GM21619 (cell line): ENCODE results near the gene NOS3.

Experiments used
- ATAC-seq: cut with Tn5 transposase; IDR thresholded peaks from one replicate; pipeline ENCODE4 v1.9.1; 2021; ENCODE audit not compliant: unreplicated experiment

The NOS3 gene

DNA sequence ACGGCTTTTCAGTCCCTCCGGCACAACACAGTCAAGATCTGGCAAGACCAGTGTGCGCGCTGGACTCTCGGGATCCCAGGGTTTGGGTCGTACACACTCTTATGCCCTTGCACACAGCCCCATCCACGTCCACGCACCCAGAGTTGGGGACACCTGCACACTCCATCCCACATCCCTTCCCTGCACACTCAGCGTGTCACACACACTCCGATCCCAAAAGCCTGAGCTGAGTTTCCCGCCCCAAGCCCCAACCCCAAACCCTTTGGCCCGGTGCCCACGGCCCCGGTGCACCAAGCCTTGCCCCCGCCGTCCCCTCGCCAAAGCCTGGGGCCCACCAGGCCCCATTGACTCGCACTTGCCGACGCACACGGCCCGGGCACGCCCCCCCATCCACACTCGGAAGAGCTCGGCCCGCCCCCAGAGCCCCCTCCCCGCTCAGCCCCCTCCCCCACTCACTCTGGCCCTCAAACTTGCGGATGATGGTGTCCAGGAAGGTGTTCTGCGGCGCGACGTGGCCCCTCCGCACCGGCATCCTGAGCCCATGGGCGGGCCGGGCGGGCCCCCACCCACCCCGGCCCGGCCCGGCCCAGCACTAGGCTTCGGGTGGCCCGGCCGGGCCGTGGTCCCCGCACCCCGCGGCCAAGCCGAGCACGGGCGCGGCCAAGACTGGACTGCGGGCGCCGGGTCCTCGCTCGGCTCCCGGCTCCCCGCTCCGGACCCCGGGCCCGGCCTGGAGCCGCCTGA is 13.3 kb upstream of the NOS3 start:
- ATAC-seq: no peak

DNA sequence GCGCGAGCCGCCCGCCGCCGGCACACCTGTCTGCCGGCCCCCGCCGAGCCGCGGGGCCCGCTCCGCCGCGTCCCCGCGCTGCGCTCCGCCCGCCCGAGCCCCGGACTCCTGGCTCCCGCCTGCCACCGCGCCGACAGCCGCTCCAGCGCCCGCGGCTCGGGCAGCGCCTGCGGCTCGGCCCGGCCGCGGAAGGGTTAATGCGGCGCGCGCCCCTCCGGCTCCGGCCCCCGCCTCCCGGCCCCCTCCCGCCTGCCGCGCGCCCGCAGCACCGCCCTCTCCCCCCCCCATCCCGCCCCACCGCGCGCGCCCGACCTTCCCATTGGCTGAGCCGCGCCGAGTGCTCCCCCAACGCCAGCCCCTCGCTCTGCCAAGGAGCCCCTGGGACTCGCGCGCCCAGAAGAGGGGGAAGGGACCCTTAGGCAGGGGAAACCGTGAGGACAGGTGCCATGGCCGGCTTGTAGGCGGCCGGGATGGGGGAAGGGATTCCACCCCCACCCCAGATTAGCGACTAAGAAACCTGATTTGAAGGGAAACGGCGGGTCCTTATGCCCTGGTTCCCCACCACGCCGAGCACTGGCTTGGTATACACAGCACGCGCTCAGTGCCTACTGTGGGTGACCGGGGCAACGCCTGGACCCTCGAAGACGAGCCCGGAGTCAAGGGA is 12.6 kb upstream of the NOS3 start, which contains the start of gene KCNH2:
TSS of gene KCNH2 (minus strand) at position 196 of the 664 bp plus-strand sequence. CDS start 408 bp downstream, outside the sequence.
- ATAC-seq: no peak

DNA sequence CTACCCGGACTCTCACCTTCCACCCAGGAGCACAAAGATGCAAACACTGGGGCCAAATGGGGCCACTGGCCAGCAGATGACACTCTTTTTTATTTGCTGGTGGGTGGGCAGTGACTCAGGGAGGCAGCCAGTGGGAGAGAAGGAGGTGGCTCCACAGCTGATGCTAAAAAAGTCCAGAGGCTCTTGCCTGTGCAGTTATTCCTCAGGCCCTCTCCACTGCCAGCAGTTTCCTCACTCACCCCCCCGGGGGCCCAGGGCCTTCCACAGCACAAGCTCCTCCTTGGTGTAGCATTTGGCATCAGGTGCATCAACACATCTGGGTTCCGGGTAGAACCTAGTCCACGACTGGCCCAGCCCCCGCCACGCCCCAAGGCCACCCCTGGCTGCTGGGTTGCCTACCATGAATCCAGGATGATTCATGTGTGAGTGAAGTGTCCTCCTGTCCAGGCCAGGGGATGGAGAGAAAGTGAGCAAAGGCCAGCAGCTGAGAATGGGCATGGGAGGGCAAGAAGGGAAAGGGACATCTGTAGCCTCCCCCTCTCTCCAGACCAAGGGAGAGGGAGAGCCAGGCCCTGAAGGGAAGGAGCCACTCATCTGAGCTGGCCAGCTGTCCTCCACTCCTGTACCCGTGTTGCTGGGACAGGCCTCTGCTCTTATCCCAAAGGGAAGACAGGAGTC is 11.0 kb upstream of the NOS3 start:
- ATAC-seq: no peak

- no peak for ATAC-seq
Observed at GRCh38 chr7:150980663-150981062, 10.2 kb upstream of the NOS3 start.

GRCh38 chr7:150981644-150982043 is 9.2 kb upstream of the NOS3 start:
- ATAC-seq: no peak

DNA sequence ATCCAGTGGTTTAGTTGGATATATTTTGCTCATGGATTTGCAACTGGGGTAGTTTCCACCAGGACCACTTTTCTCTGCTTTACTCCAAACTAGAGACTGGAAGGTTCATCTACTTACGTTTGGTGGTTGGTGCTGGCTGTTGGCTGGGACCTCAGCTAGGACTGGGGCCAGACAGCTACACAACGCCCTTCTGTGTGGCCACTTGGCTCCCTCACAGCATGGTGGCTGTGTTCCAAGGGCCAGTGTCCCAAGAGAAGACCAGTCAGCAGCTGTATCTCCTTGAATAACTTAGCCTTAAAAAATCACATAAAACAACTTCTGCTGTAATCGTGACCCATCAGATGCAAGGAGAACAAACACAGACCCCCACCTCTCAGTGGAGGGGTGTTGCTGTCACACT is 8.5 kb upstream of the NOS3 start:
- ATAC-seq: no peak

- ATAC-seq: no peak
Observed at GRCh38 chr7:150983893-150984368, 6.9 kb upstream of the NOS3 start.

- no peak for ATAC-seq
Observed at GRCh38 chr7:150986099-150986512, 4.7 kb upstream of the NOS3 start.

DNA sequence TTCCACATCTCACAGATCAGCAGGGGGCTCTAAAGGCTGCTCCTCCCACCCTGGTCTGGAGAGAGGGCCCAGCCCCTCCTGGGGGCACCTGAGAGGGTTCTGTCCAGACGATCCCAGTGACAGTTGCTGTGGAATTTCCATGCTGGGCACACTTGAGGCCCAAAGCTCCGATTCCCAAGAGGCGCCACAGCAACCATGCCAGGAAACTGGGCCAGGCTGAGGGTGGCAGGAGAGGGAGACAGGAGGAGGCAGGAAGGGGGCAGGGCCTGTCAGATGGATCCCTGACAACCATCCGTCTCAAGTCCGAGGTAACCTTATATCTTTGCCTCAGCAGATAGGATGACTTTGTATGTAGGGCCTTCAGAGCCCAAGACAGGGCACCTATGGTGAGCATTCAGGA is 4.3 kb upstream of the NOS3 start:
- ATAC-seq: no peak

DNA sequence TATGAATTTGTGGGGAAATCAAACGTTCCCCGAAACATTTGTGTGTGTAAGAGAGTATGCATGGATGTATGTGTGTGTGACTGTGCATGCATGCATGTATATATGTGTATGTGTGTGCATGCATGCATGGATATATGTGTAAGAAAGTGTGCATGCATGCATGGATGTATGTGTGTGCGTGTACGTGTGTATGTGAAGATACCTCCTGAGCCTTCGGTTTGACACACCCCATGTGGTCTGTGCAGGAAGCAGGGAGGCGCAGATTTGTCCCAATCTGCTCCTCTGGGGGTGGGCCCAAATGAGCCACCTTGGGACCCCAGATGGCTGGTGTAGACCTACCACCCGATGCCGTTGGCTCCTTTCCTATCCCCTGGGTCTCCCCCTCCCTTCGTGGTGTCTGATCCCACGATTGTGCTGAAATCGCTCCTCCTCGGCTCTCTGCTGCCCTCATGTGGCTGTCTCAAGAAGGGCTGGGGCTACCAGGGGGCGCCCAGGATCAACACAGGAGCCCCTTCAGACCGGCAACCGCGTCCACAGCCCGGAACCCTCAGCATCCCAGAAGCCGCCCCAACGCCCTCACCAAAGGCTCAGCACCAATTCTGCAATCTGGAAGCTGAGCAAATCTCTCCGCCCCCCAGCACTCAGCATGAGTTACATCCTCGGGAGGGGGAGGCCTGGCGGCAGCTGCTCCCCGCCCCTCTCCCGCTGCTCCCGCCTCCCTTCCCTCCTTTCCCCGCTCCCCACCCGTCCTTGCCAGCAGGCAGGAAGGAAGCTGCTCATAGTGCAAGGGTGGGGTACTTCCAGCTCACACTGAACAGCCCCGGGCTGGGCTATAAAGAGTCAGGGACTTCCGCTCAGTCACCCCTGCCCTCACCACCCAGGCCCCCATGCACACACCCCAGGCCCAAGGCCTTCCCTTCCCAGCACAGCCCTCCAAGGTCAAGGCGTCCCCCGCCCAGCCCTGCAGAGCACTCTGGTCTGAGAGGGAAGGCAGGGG is 2.3 kb upstream of the NOS3 start:
- peak; percentile 47 for ATAC-seq

- ATAC-seq: no peak
Observed at GRCh38 chr7:150989456-150989855, 1.4 kb upstream of the NOS3 start.

GRCh38 chr7:150992051-150992640 is 1.3 kb downstream of the NOS3 start:
- ATAC-seq: no peak

- ATAC-seq: peak; percentile 48
Observed at GRCh38 chr7:150992833-150993302, 2.1 kb downstream of the NOS3 start.

DNA sequence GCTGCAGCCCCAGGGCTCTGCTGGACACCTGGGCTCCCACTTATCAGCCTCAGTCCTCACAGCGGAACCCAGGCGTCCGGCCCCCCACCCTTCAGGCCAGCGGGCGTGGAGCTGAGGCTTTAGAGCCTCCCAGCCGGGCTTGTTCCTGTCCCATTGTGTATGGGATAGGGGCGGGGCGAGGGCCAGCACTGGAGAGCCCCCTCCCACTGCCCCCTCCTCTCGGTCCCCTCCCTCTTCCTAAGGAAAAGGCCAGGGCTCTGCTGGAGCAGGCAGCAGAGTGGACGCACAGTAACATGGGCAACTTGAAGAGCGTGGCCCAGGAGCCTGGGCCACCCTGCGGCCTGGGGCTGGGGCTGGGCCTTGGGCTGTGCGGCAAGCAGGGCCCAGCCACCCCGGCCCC is 2.7 kb downstream of the NOS3 start:
- no peak for ATAC-seq

DNA sequence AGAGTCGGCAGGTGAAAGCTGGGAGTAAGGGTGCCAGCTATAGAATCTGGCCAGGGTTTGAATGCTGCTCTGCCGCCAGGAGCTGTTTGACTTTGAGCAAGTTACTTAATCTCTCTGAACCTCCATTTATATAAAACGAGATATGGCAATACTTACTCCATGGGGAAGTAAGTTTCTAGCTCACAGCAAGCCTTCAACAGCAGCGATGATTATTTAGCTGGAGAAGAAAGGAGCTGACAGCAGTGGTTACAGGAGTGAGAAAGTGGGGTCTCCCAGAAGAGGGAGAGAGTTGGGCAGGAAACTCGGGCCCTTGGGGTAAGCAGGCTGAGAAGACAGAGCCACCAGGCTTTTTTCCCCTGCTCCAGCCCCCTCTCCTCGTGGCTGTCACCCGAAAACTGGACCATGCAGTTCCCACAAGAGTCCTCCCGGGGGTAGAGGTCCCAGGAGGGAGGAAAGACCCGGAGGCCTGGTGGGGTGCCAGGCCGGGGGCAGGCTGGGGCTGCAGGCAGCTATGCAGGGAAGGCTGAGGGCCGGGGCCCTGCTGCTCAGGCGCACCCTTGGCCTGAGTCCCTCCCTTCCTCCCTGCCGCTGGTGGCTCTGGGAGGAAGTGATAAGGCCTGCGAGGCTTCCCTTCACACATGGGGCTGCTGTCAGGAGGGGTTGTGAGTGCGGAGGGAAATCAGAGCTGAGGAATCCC is 3.5 kb downstream of the NOS3 start:
- no peak for ATAC-seq

- no peak for ATAC-seq
Observed at GRCh38 chr7:150994838-150995510, 4.2 kb downstream of the NOS3 start.

DNA sequence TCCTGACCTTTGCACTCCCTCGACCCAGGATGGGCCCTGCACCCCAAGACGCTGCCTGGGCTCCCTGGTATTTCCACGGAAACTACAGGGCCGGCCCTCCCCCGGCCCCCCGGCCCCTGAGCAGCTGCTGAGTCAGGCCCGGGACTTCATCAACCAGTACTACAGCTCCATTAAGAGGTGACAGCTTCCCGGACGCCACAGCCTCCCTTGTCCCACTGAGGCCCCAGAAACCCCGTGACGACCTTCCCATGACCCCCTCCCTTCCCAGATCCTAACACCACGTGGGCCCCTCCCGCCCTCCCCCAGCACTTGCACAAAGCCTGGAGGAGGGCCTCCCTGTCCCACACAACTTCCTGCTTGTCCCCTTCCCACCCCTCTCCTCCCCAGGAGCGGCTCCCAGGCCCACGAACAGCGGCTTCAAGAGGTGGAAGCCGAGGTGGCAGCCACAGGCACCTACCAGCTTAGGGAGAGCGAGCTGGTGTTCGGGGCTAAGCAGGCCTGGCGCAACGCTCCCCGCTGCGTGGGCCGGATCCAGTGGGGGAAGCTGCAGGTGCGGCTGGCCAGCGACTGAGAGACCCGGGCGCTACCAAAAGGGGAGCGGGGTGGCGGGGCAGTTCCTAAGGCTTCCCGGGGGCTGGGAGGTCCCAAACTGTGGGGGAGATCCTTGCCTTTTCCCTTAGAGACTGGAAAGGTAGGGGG is 5.7 kb downstream of the NOS3 start:
- ATAC-seq: no peak

DNA sequence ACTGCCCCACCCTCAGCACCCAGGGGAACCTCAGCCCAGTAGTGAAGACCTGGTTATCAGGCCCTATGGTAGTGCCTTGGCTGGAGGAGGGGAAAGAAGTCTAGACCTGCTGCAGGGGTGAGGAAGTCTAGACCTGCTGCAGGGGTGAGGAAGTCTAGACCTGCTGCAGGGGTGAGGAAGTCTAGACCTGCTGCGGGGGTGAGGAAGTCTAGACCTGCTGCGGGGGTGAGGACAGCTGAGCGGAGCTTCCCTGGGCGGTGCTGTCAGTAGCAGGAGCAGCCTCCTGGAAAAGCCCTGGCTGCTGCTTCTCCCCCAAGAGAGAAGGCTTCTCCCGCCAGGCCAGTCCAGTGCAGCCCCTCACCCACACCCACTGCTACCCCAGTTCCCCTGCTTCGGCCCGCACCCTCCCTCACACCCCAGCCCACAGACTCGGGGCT is 6.3 kb downstream of the NOS3 start:
- no peak for ATAC-seq
